Right lobe of liver (tissue), 6 donors: ENCODE data around the gene ACVR2B. TPM values are rescaled to one million over a fixed set of nuclear protein-coding genes. Genes with fewer than 3 reads are reported as not detected.
A peak's percentile ranks its signal among the peaks of the same experiment; 100 is the strongest.

Experiments used
- ATAC-seq, 4 donors: fragments of 200-7000 bp; cut with Tn5 transposase; one replicate each; pipeline ENCODE4 v1.9.1; 2020; ENCODE audit warnings: mild to moderate bottlenecking in 4 of 4, moderate library complexity in 4 of 4
- DNase-seq, 3 donors: peaks; one replicate each; pipeline ENCODE4 v3.0.0-alpha.2; 2020
- H3K27ac ChIP-seq, 3 donors: fragments of 200-600 bp; one replicate each; pipeline ENCODE4 v1.8.0; 2022
- H3K27me3 ChIP-seq, 2 donors: fragments of 200-600 bp; one replicate each; pipeline ENCODE4 v1.8.0; 2022
- H3K36me3 ChIP-seq, 4 donors: fragments of 200-600 bp; sonication (generic) in 1 of 4; one replicate each; pipeline versions ENCODE4 v1.5.1 to v1.8.0; 2017 to 2022; ENCODE audit warnings: control low read depth in 1 of 4
- H3K4me1 ChIP-seq, 4 donors: fragments of 200-600 bp; sonication (generic) in 1 of 4; one replicate each; pipeline versions ENCODE4 v1.5.1 to v1.8.0; 2017 to 2022; ENCODE audit warnings: control low read depth in 1 of 4
- H3K4me3 ChIP-seq, 3 donors: fragments of 200-600 bp; one replicate each; pipeline ENCODE4 v1.8.0; 2022
- H3K9me3 ChIP-seq, 4 donors: fragments of 200-600 bp; sonication (generic) in 1 of 4; one replicate each; pipeline versions ENCODE4 v1.5.1 to v1.8.0; 2017 to 2022; ENCODE audit warnings: control low read depth in 1 of 4
- CTCF ChIP-seq, 4 donors: fragments of 200-600 bp in 3 of 4; fragments of 450-650 bp in 1 of 4; IDR thresholded peaks; one replicate each; pipeline versions ENCODE4 v1.5.1 to v1.8.0; 2016 to 2022; ENCODE audit warnings: antibody characterized with exemption in 4 of 4, mild to moderate bottlenecking in 2 of 4
- POLR2A ChIP-seq: fragments of 450-650 bp; IDR thresholded peaks from one replicate; pipeline ENCODE4 v1.6.1; 2017; ENCODE audit warnings: antibody characterized with exemption, mild to moderate bottlenecking
- whole genome bisulfite sequencing: methylation state at CpG from one replicate; pipeline ENCODE4 v1.1.6; 2018; ENCODE audit warnings: low coverage, low lambda C conversion rate; ENCODE audit not compliant: insufficient coverage; ENCODE audit errors: missing lambda C conversion rate; 5-methylcytosine and 5-hydroxymethylcytosine counted together
- intact Hi-C, 2 donors: fragments of 100-400 bp; cut with DNase I; formaldehyde crosslinking; loops; one replicate each; pipeline versions ENCODE4 v1.11.2 to v1.14.1; 2022
- total RNA-seq, 6 experiments: library from RNA; depleted of rRNA in 2 of 6; stranded (reverse); fragments of >200 nt in 2 of 6; fragmentation: NEBNext Ultra II Directional in 3 of 6; extraction: Animal tissue kit (Norgen Biotek cat#: 25700) in 3 of 6; gene quantifications; one replicate each; pipeline versions ENCODE4 v1.1.0 to v1.2.4, GENCODE V29; 2016 to 2023
- donor health status: DM: no; HTN: yes; CAD: no.
- donor health status: DM: no; HTN: no; CAD: no.
- donor health status: DM: no; HTN: no; CAD: no.
- donor health status: DM: no; HTN: yes; CAD: no.
- donor health status: DM: no; HTN: yes; CAD: no.

Gene ACVR2B
- total RNA-seq, 6 experiments from 2014 or later = 2.0 to 5.9 (median 4.4) TPM

- no CpG with 5 or more reads among the region's 15 CpGs for WGBS
- Histone ChIP-seq H3K4me3 (no peak overlapping the region), H3K4me1 (peaks cover 0 to 8% (median 0%) of the 10 kb centered on the region in 4 donors), H3K9me3 (no peaks in the 10 kb centered on the region), H3K36me3 (peaks cover 0 to 30% (median 9%) of the 10 kb centered on the region in 4 donors), H3K27me3 (no peaks in the 10 kb centered on the region), H3K27ac (no peak overlapping the region)
- intact Hi-C loops = loop anchor here in 1 of 2 donors (5.0 to 10.0 kb wide), 2 partner anchors 131 to 353 kb away; partner anchors contain the start of gene XYLB
- DNase-seq (no peak), ATAC-seq (no peak)
- TF ChIP-seq POLR2A = no peak
- TF ChIP-seq CTCF (IDR thresholded peaks at IDR 0.05) = no peak
Observed at GRCh38 chr3:38477839-38478450, 24.3 kb downstream of the ACVR2B start.

- 89% methylated on average over 5 of the region's 9 CpGs for whole genome bisulfite sequencing
- H3K9me3 ChIP-seq = no peaks in the 10 kb centered on the region
- no peak for TF ChIP-seq CTCF (IDR thresholded peaks at IDR 0.05)
- TF ChIP-seq POLR2A = no peak
- no peak for ATAC-seq
- intact Hi-C loops = loop anchor here in 1 of 2 donors (5.0 to 10.0 kb wide), 2 partner anchors 132 to 354 kb away; partner anchors contain the start of gene XYLB
- H3K27ac ChIP-seq = no peak overlapping the region
- no peaks in the 10 kb centered on the region for H3K27me3 ChIP-seq
- H3K36me3 ChIP-seq = peaks cover 0 to 39% (median 14%) of the 10 kb centered on the region in 4 donors
- H3K4me1 ChIP-seq = no peaks in the 10 kb centered on the region
- no peak for DNase-seq
- H3K4me3 ChIP-seq = no peak overlapping the region
Observed at GRCh38 chr3:38478901-38479300, 25.2 kb downstream of the ACVR2B start.

- H3K27ac ChIP-seq = no peak overlapping the region
- peaks cover 0 to 46% (median 16%) of the 10 kb centered on the region in 4 donors for H3K36me3 ChIP-seq
- peak; percentile 90 to 96 (median 93) for ATAC-seq
- TF ChIP-seq CTCF (IDR thresholded peaks at IDR 0.05) (peak; percentile 82 to 90 (median 86)), POLR2A (no peak)
- H3K4me1 ChIP-seq = no peaks in the 10 kb centered on the region
- WGBS = 0% methylated on average over 2 of the region's 10 CpGs
- H3K9me3 ChIP-seq = no peaks in the 10 kb centered on the region
- no peak overlapping the region for H3K4me3 ChIP-seq
- peak in 2 of 3 donors; percentile 65 to 74 for DNase-seq
- intact Hi-C loops = loop anchor here (5.0 to 10.0 kb wide), 3 partner anchors 127 to 355 kb away; partner anchors contain the start of gene XYLB (in 1 of the 2)
- no peaks in the 10 kb centered on the region for H3K27me3 ChIP-seq
Observed at GRCh38 chr3:38479431-38480092, 25.9 kb downstream of the ACVR2B start.

GRCh38 chr3:38480093-38480445 lies 26.4 kb downstream of the ACVR2B start:
- 44% methylated on average over 3 of the region's 3 CpGs for WGBS
- intact Hi-C loops = loop anchor here in 1 of 2 donors (5.0 kb wide), 1 partner anchor 128 kb away; no protein-coding TSS in a partner anchor
- Histone ChIP-seq H3K4me1 (no peaks in the 10 kb centered on the region), H3K27me3 (no peaks in the 10 kb centered on the region), H3K27ac (no peak overlapping the region), H3K9me3 (no peaks in the 10 kb centered on the region), H3K36me3 (peaks cover 0 to 49% (median 16%) of the 10 kb centered on the region in 4 donors), H3K4me3 (no peak overlapping the region)
- TF ChIP-seq CTCF (IDR thresholded peaks at IDR 0.05) (no peak), POLR2A (no peak)
- ATAC-seq (no peak), DNase-seq (no peak)
